Sigmoid colon (tissue), 7 donors: Measurements from ENCODE around the gene FCHO1. TPM values are rescaled to one million over a fixed set of nuclear protein-coding genes. Genes with fewer than 3 reads are reported as not detected.

ENCODE experiments used
- DNase-seq: peaks from one replicate; pipeline ENCODE4 v3.0.0-alpha.2; 2019
- H3K27ac ChIP-seq, 4 donors: fragments of 200-600 bp; sonication (generic); one replicate each; pipeline ENCODE4 v1.5.1; 2016 to 2019; ENCODE audit warnings: mild to moderate bottlenecking in 1 of 4
- H3K27me3 ChIP-seq, 3 donors: fragments of 200-600 bp; sonication (generic); one replicate each; pipeline ENCODE4 v1.5.1; 2019; ENCODE audit warnings: mild to moderate bottlenecking in 1 of 3
- H3K36me3 ChIP-seq, 4 donors: fragments of 200-600 bp; sonication (generic); one replicate each; pipeline ENCODE4 v1.5.1; 2016 to 2019
- H3K4me1 ChIP-seq, 4 donors: fragments of 200-600 bp; sonication (generic); one replicate each; pipeline ENCODE4 v1.5.1; 2017 to 2019
- H3K4me3 ChIP-seq, 4 donors: fragments of 200-600 bp; sonication (generic); one replicate each; pipeline ENCODE4 v1.5.1; 2017 to 2019; ENCODE audit warnings: mild to moderate bottlenecking in 2 of 4, moderate library complexity in 1 of 4
- H3K9me3 ChIP-seq, 4 donors: fragments of 200-600 bp in 3 of 4; sonication (generic) in 3 of 4; one replicate each; pipeline versions ENCODE4 v1.5.1 to v1.6.1; 2013 to 2019
- CTCF ChIP-seq, 4 experiments: fragments of 450-650 bp in 3 of 4; fragments of 200-600 bp in 1 of 4; IDR thresholded peaks; one replicate each; pipeline ENCODE4 v1.5.1; 2016 to 2019; ENCODE audit warnings: antibody characterized with exemption in 4 of 4, mild to moderate bottlenecking in 3 of 4, moderate library complexity in 2 of 4
- EP300 ChIP-seq, 4 donors: sonication (generic); formaldehyde crosslinking; IDR thresholded peaks; one replicate each; pipeline ENCODE4 v1.6.1; 2017; ENCODE audit warnings: antibody characterized with exemption in 4 of 4
- POLR2A ChIP-seq, 2 donors: fragments of 450-650 bp; IDR thresholded peaks; one replicate each; pipeline ENCODE4 v1.6.1; 2016; ENCODE audit warnings: antibody characterized with exemption in 2 of 2, mild to moderate bottlenecking in 2 of 2, moderate library complexity in 2 of 2
- POLR2AphosphoS5 ChIP-seq, 4 donors: sonication (generic); formaldehyde crosslinking; IDR thresholded peaks; one replicate each; pipeline ENCODE4 v1.6.1; 2017; ENCODE audit warnings: antibody characterized with exemption in 4 of 4
- WGBS, 2 donors: extraction: QIAGEN DNeasy Blood & Tissue Kit; methylation state at CpG; one replicate each; pipeline ENCODE4 v1.1.7; 2013; 5-methylcytosine and 5-hydroxymethylcytosine counted together
- intact Hi-C: fragments of 100-400 bp; cut with DNase I; formaldehyde crosslinking; loops from one replicate; pipeline ENCODE4 v1.15.1; 2023
- polyA plus RNA-seq, 3 donors: library from polyadenylated mRNA; stranded (reverse); fragments of 200-250 nt; gene quantifications; one replicate each; pipeline ENCODE4 v1.2.3, GENCODE V29; 2013
- total RNA-seq, 4 donors: library from RNA; depleted of rRNA; stranded (reverse); fragments of >200 nt; gene quantifications; one replicate each; pipeline ENCODE4 v1.1.0, GENCODE V29; 2016
- donor health status: healthy with polysubstance abuse.
- donor health status: Bipolar disorder and iron deficiency.
- donor health status: healthy.

Gene FCHO1
- total and polyA plus RNA-seq, 7 donors, result 1.2 to 14.4 (median 3.6) TPM

- intact Hi-C loops, result no loop called here
- no peak for TF ChIP-seq POLR2A (IDR thresholded peaks at IDR 0.05)
- TF ChIP-seq EP300 (IDR thresholded peaks at IDR 0.05), result no peak
- no peak for TF ChIP-seq CTCF (IDR thresholded peaks at IDR 0.05)
- no peak for TF ChIP-seq POLR2AphosphoS5 (IDR thresholded peaks at IDR 0.05)
- DNase-seq, result no peak
- no peak overlapping the region for H3K27ac ChIP-seq
- H3K36me3 ChIP-seq, result no peaks in the 10 kb centered on the region
- H3K27me3 ChIP-seq, result peaks cover 18 to 54% (median 31%) of the 10 kb centered on the region in 3 donors
- H3K4me3 ChIP-seq, result no peak overlapping the region
- WGBS, 2 donors, result 10 to 55% methylated on average over 9 of the region's 9 CpGs
- H3K4me1 ChIP-seq, result peaks cover 0 to 6% (median 0%) of the 10 kb centered on the region in 4 donors
- H3K9me3 ChIP-seq, result no peaks in the 10 kb centered on the region
These were observed 43.1 kb downstream of the FCHO1 start for GRCh38 chr19:17794412-17794730.

- Histone ChIP-seq H3K27me3 (peaks cover 18 to 57% (median 31%) of the 10 kb centered on the region in 3 donors), H3K9me3 (no peaks in the 10 kb centered on the region), H3K36me3 (no peaks in the 10 kb centered on the region), H3K4me1 (peaks cover 0 to 6% (median 0%) of the 10 kb centered on the region in 4 donors), H3K27ac (peak within 1 kb of the TSS in 1 of 4 donors; percentile 29), H3K4me3 (peak within 1 kb of the TSS in 1 of 4 donors; percentile 11)
- 1 to 6% methylated on average over 50 of the region's 50 CpGs for WGBS, 2 donors
- TF ChIP-seq EP300 (IDR thresholded peaks at IDR 0.05), result no peak
- peak in 1 of 4 donors; percentile 50 for TF ChIP-seq POLR2AphosphoS5 (IDR thresholded peaks at IDR 0.05)
- TF ChIP-seq POLR2A (IDR thresholded peaks at IDR 0.05), result peak in 1 of 2 donors; percentile 82
- intact Hi-C loops, result no loop called here
- no peak for DNase-seq
These were observed 43.6 kb downstream of the FCHO1 start, which contains the start of gene B3GNT3 for GRCh38 chr19:17794731-17795494. B3GNT3 (plus strand) TSS chr19:17795138; CDS start chr19:17807808, 12,670 bp downstream.

- Histone ChIP-seq H3K9me3 (no peaks in the 10 kb centered on the region), H3K27ac (peak overlapping the region in 1 of 4 donors; percentile 29), H3K4me1 (peaks cover 0 to 6% (median 0%) of the 10 kb centered on the region in 4 donors), H3K4me3 (peak overlapping the region in 1 of 4 donors; percentile 11), H3K27me3 (peaks cover 18 to 57% (median 31%) of the 10 kb centered on the region in 3 donors), H3K36me3 (no peaks in the 10 kb centered on the region)
- intact Hi-C loops, result no loop called here
- no peak for TF ChIP-seq CTCF (IDR thresholded peaks at IDR 0.05)
- no peak for TF ChIP-seq EP300 (IDR thresholded peaks at IDR 0.05)
- TF ChIP-seq POLR2AphosphoS5 (IDR thresholded peaks at IDR 0.05), result no peak
- TF ChIP-seq POLR2A (IDR thresholded peaks at IDR 0.05), result no peak
- DNase-seq, result no peak
- 6 to 35% methylated on average over 14 of the region's 14 CpGs for WGBS, 2 donors
These were observed 44.2 kb downstream of the FCHO1 start for GRCh38 chr19:17795495-17795856.

GRCh38 chr19:17796013-17796837 lies 44.9 kb downstream of the FCHO1 start:
- intact Hi-C loops, result no loop called here
- Histone ChIP-seq H3K4me1 (peaks cover 0 to 6% (median 0%) of the 10 kb centered on the region in 4 donors), H3K36me3 (no peaks in the 10 kb centered on the region), H3K27me3 (peaks cover 18 to 57% (median 31%) of the 10 kb centered on the region in 3 donors), H3K27ac (peak overlapping the region in 1 of 4 donors; percentile 29), H3K4me3 (peak overlapping the region in 1 of 4 donors; percentile 11), H3K9me3 (no peaks in the 10 kb centered on the region)
- 12 to 54% methylated on average over 6 of the region's 6 CpGs for WGBS, 2 donors
- TF ChIP-seq POLR2A (IDR thresholded peaks at IDR 0.05) (peak in 1 of 2 donors; percentile 59), CTCF (IDR thresholded peaks at IDR 0.05) (no peak), EP300 (IDR thresholded peaks at IDR 0.05) (no peak), POLR2AphosphoS5 (IDR thresholded peaks at IDR 0.05) (peak in 1 of 4 donors; percentile 16)
- DNase-seq, result no peak
